ENCODE results near the gene IL27RA. TPM values are rescaled to one million over a fixed set of nuclear protein-coding genes. Genes with fewer than 3 reads are reported as not detected.
A peak's percentile ranks its signal among the peaks of the same experiment; 100 is the strongest.

Gene IL27RA
- total and polyA plus RNA-seq, 3 experiments from 2014 or later: 71.4 to 83.4 (median 73.6) TPM

- Histone ChIP-seq H3K4me1 (ENCODE audit: insufficient read depth, low read length) (peaks cover 17% of the 10 kb centered on the region), H3K9me3 (ENCODE audit: low read length) (no peaks in the 10 kb centered on the region), H3K36me3 (ENCODE audit: insufficient read depth, low read length) (no peaks in the 10 kb centered on the region), H3K27me3 (ENCODE audit: insufficient read depth, low read length, poor library complexity, severe bottlenecking) (peaks cover 16% of the 10 kb centered on the region), H3K27ac (ENCODE audit: low read depth, low read length) (no peak within 1 kb of the TSS), H3K4me3 (ENCODE audit: low read length) (no peak within 1 kb of the TSS)
- Mint-ChIP-seq H3K4me3 (no peak within 1 kb of the TSS), H3K27ac (peak within 1 kb of the TSS in 2 of 8 donors; percentile 30 to 32), H3K36me3 (no peaks in the 10 kb centered on the region), H3K4me1 (peaks cover 11 to 23% (median 11%) of the 10 kb centered on the region in 3 donors), H3K9me3 (no peaks in the 10 kb centered on the region), H3K27me3 (peaks cover 20 to 36% of the 10 kb centered on the region in 2 donors)
- ChIA-PET POLR2A (interaction anchor here (0.5 kb wide), 1 partner anchor 914 kb away, joined by 11 read pairs; no protein-coding TSS in a partner anchor), CTCF (interaction anchor here (7.8 kb wide), 1 partner anchor 9 kb away, joined by 67 read pairs; the partner anchor contains the start of gene MISP3)
- no peak for DNase-seq
Measured at GRCh38 chr19:14061751-14062557, 30.4 kb downstream of the IL27RA start, which contains the start of gene PALM3. PALM3 (minus strand) TSS chr19:14062076; CDS start chr19:14061980, 96 bp downstream.

GRCh38 chr19:14062558-14062855 is 30.9 kb downstream of the IL27RA start:
- H3K27ac ChIP-seq (ENCODE audit: low read depth, low read length): no peak overlapping the region
- no peak overlapping the region for H3K4me3 ChIP-seq (ENCODE audit: low read length)
- peaks cover 16% of the 10 kb centered on the region for H3K27me3 ChIP-seq (ENCODE audit: insufficient read depth, low read length, poor library complexity, severe bottlenecking)
- H3K9me3 ChIP-seq (ENCODE audit: low read length): no peaks in the 10 kb centered on the region
- Mint-ChIP-seq H3K4me3 (no peak overlapping the region), H3K4me1 (peaks cover 11 to 22% (median 11%) of the 10 kb centered on the region in 3 donors), H3K36me3 (no peaks in the 10 kb centered on the region), H3K27me3 (peaks cover 20 to 36% of the 10 kb centered on the region in 2 donors), H3K27ac (peak overlapping the region in 1 of 8 donors; percentile 32), H3K9me3 (no peaks in the 10 kb centered on the region)
- DNase-seq: no peak
- no peaks in the 10 kb centered on the region for H3K36me3 ChIP-seq (ENCODE audit: insufficient read depth, low read length)
- CTCF ChIA-PET: interaction anchor here (7.8 kb wide), 1 partner anchor 9 kb away, joined by 67 read pairs; the partner anchor contains the start of gene MISP3
- H3K4me1 ChIP-seq (ENCODE audit: insufficient read depth, low read length): peaks cover 17% of the 10 kb centered on the region
- POLR2A ChIA-PET: no interaction called here

- Mint-ChIP-seq H3K4me3 (no peak overlapping the region), H3K36me3 (no peaks in the 10 kb centered on the region), H3K4me1 (peaks cover 7 to 16% (median 10%) of the 10 kb centered on the region in 3 donors), H3K27me3 (peaks cover 20 to 31% of the 10 kb centered on the region in 2 donors), H3K9me3 (no peaks in the 10 kb centered on the region), H3K27ac (no peak overlapping the region)
- Histone ChIP-seq H3K27me3 (ENCODE audit: insufficient read depth, low read length, poor library complexity, severe bottlenecking) (peaks cover 11% of the 10 kb centered on the region), H3K27ac (ENCODE audit: low read depth, low read length) (no peak overlapping the region), H3K36me3 (ENCODE audit: insufficient read depth, low read length) (no peaks in the 10 kb centered on the region), H3K9me3 (ENCODE audit: low read length) (no peaks in the 10 kb centered on the region), H3K4me1 (ENCODE audit: insufficient read depth, low read length) (peaks cover 12% of the 10 kb centered on the region), H3K4me3 (ENCODE audit: low read length) (no peak overlapping the region)
- CTCF ChIA-PET: interaction anchor here (7.8 kb wide), 1 partner anchor 8 kb away, joined by 67 read pairs; the partner anchor contains the start of gene MISP3
- POLR2A ChIA-PET: no interaction called here
- DNase-seq: no peak
Measured at GRCh38 chr19:14063105-14063504, 31.5 kb downstream of the IL27RA start.

- H3K4me1 Mint-ChIP-seq: no peaks in the 10 kb centered on the region
- H3K36me3 Mint-ChIP-seq: no peaks in the 10 kb centered on the region
- H3K4me3 Mint-ChIP-seq: peak overlapping the region in 1 of 7 donors; percentile 30
- peaks cover 2 to 4% of the 10 kb centered on the region in 2 donors for H3K27me3 Mint-ChIP-seq
- Histone ChIP-seq H3K9me3 (ENCODE audit: low read length) (no peaks in the 10 kb centered on the region), H3K4me1 (ENCODE audit: insufficient read depth, low read length) (no peaks in the 10 kb centered on the region), H3K4me3 (ENCODE audit: low read length) (no peak overlapping the region), H3K27me3 (ENCODE audit: insufficient read depth, low read length, poor library complexity, severe bottlenecking) (no peaks in the 10 kb centered on the region), H3K27ac (ENCODE audit: low read depth, low read length) (no peak overlapping the region), H3K36me3 (ENCODE audit: insufficient read depth, low read length) (no peaks in the 10 kb centered on the region)
- H3K9me3 Mint-ChIP-seq: no peaks in the 10 kb centered on the region
- CTCF ChIA-PET: no interaction called here
- peak overlapping the region in 1 of 8 donors; percentile 11 for H3K27ac Mint-ChIP-seq
- POLR2A ChIA-PET: interaction anchor here (0.6 kb wide), 1 partner anchor 11 kb away, joined by 9 read pairs; no protein-coding TSS in a partner anchor
- DNase-seq: no peak
Measured at GRCh38 chr19:14066134-14066533, 34.6 kb downstream of the IL27RA start.

GRCh38 chr19:14070268-14071050 is 38.9 kb downstream of the IL27RA start:
- H3K4me1 ChIP-seq (ENCODE audit: insufficient read depth, low read length): peaks cover 31% of the 10 kb centered on the region
- POLR2A ChIA-PET: interaction anchor here (0.6 to 3.6 kb wide), 4 partner anchors 22 to 188 kb away, joined by 3 to 17 read pairs (median 10); partner anchors contain the start of gene ASF1B
- no peak overlapping the region for H3K27ac ChIP-seq (ENCODE audit: low read depth, low read length)
- Mint-ChIP-seq H3K36me3 (peaks cover 0 to 4% (median 0%) of the 10 kb centered on the region in 3 donors), H3K27ac (no peak overlapping the region), H3K4me3 (peak overlapping the region in 5 of 7 donors; percentile 5 to 81 (median 27)), H3K4me1 (peaks cover 7 to 29% (median 15%) of the 10 kb centered on the region in 3 donors), H3K9me3 (no peaks in the 10 kb centered on the region), H3K27me3 (peaks cover 0 to 2% of the 10 kb centered on the region in 2 donors)
- CTCF ChIA-PET: interaction anchor here (0.7 to 6.6 kb wide), 11 partner anchors 11 to 195 kb away, joined by 3 to 67 read pairs (median 7); partner anchors contain the start of genes C19orf67 and PALM3
- H3K9me3 ChIP-seq (ENCODE audit: low read length): no peaks in the 10 kb centered on the region
- H3K27me3 ChIP-seq (ENCODE audit: insufficient read depth, low read length, poor library complexity, severe bottlenecking): no peaks in the 10 kb centered on the region
- H3K36me3 ChIP-seq (ENCODE audit: insufficient read depth, low read length): no peaks in the 10 kb centered on the region
- no peak overlapping the region for H3K4me3 ChIP-seq (ENCODE audit: low read length)
- DNase-seq: no peak

GRCh38 chr19:14072535-14073260 is 41.1 kb downstream of the IL27RA start, which contains the start of gene MISP3:
MISP3 (plus strand) TSS chr19:14072786; CDS start chr19:14073310, 524 bp downstream.
- peak within 1 kb of the TSS; percentile 64 for H3K27ac ChIP-seq (ENCODE audit: low read depth, low read length)
- Mint-ChIP-seq H3K27me3 (no peaks in the 10 kb centered on the region), H3K27ac (peak within 1 kb of the TSS in 7 of 8 donors; percentile 36 to 93 (median 78))

More at GRCh38 chr19:14072535-14073260, 41.1 kb downstream of the IL27RA start, which contains the start of gene MISP3:
- Histone ChIP-seq H3K36me3 (ENCODE audit: insufficient read depth, low read length) (no peaks in the 10 kb centered on the region), H3K27me3 (ENCODE audit: insufficient read depth, low read length, poor library complexity, severe bottlenecking) (no peaks in the 10 kb centered on the region), H3K4me3 (ENCODE audit: low read length) (peak within 1 kb of the TSS; percentile 73), H3K9me3 (ENCODE audit: low read length) (no peaks in the 10 kb centered on the region), H3K4me1 (ENCODE audit: insufficient read depth, low read length) (peaks cover 33% of the 10 kb centered on the region)
- H3K9me3 Mint-ChIP-seq: no peaks in the 10 kb centered on the region
- peaks cover 7 to 29% (median 15%) of the 10 kb centered on the region in 3 donors for H3K4me1 Mint-ChIP-seq
- H3K4me3 Mint-ChIP-seq: peak within 1 kb of the TSS; percentile 91 to 94 (median 93)
- H3K36me3 Mint-ChIP-seq: peaks cover 0 to 4% (median 0%) of the 10 kb centered on the region in 3 donors
- CTCF ChIA-PET: interaction anchor here (0.5 to 6.6 kb wide), 19 partner anchors 10 to 431 kb away, joined by 3 to 67 read pairs (median 6); partner anchors contain the start of genes ASF1B, C19orf67, NANOS3 and PALM3
- POLR2A ChIA-PET: interaction anchor here (0.5 to 3.6 kb wide), 4 partner anchors 44 to 193 kb away, joined by 3 to 15 read pairs (median 4); partner anchors contain the start of genes ASF1B and RFX1
- peak in 1 of 5 donors; percentile 28 for DNase-seq

Data from CD8-positive, alpha-beta memory T cell (primary cell).